Adipose tissue (tissue), 3 donors: ENCODE results near the gene GALNT2. TPM values are rescaled to one million over a fixed set of nuclear protein-coding genes. Genes with fewer than 3 reads are reported as not detected.

Experiments used
- H3K27ac ChIP-seq: one replicate; pipeline ENCODE4 v1.5.1; 2013; ENCODE audit warnings: low read depth, low read length
- WGBS, 3 donors: extraction: QIAGEN DNeasy Blood & Tissue Kit; methylation state at CpG; one replicate each; pipeline ENCODE4 v1.1.7; 2013; 5-methylcytosine and 5-hydroxymethylcytosine counted together
- polyA plus RNA-seq, 3 donors: library from polyadenylated mRNA; stranded (reverse); fragments of 200-250 nt; gene quantifications; one replicate each; pipeline ENCODE4 v1.2.3, GENCODE V29; 2013
- donor health status: healthy with polysubstance abuse.
- donor health status: Bipolar disorder and iron deficiency.
- donor health status: healthy.

The GALNT2 gene
- polyA plus RNA-seq, 3 donors, result 29.1 to 64.5 (median 37.8) TPM

DNA sequence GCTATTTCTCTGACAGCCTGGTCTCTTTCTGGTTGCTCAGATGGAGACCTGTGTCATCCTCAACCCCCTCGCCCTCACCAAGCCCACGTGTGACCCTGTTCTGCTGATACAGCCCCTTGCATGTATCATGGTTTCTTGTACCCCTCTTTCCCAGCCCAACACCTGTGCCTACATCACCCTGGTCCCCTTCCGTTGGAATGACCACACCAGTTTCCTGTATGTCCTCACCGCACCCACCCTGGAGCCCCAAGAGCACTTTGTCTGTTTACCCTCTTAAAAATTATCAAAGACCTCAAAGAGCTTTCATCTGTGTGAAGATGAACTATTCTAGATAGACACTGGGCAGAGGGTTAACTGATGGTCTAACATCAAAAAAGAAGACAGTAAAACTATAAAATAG, 179.5 kb downstream of the GALNT2 start:
- WGBS, 3 donors, result 81 to 94% (median 85%) methylated on average over 4 of the region's 4 CpGs
- H3K27ac ChIP-seq, result no peak overlapping the region

DNA sequence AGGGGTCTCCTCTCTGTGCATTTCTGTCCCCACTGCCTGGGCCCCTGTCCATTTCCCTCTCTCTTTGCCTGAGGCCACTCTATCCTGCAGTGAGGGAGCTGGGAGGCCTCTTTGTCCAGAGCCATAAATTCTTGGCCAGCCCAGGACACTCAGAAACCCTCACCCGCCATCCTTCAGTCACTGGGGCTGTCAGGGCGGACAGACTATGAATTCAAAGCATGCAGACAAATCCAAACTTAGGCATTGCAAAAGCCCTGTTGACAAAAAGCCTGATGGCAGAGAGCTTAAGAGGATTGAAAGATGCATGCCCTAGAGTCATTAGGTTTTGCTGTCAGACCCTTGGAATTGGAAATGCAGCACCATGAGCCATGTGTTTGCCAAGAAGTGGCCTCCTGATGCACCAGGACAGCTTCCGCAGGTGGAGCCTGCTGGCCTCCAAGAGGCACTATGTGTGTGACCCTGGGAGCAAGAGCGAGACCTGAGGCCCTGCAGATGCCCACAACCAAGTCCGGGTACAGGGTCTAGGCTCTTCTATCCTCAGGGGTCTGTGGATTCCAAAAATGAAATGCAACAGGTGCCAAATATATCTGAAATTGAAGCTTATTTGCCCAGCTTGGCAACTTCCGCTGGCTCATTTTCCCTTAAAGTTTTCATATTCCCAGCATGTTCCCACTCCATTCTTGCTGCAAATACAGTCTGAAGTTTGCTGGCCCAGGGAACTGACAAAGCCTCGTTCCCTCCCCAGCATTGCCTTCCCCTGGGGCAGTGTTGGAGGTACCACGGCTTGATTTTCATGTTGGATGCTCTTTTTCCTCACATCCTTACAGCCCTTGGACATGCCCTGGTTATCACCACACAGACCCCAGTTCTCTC, 181.2 kb downstream of the GALNT2 start:
- no peak overlapping the region for H3K27ac ChIP-seq
- 84 to 90% (median 88%) methylated on average over 8 of the region's 8 CpGs for WGBS, 3 donors

DNA sequence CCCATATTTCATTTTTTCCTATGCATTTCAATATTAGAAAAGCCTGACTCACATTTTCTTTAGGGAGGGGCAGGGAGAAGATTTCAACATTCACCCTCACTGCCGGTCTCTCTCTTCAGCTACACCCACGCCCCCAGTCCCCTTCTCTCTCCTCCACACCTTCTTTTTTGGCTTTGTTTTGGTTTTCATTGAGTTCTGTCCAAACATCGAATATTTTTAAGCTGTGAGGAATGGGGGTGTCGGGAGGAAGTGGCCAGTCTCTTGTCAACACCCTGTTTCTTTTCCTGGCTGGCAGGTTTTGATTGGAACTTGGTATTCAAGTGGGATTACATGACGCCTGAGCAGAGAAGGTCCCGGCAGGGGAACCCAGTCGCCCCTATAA, 181.8 kb downstream of the GALNT2 start:
- H3K27ac ChIP-seq, result no peak overlapping the region
- WGBS, 3 donors, result 61 to 78% (median 62%) methylated on average over 7 of the region's 7 CpGs

DNA sequence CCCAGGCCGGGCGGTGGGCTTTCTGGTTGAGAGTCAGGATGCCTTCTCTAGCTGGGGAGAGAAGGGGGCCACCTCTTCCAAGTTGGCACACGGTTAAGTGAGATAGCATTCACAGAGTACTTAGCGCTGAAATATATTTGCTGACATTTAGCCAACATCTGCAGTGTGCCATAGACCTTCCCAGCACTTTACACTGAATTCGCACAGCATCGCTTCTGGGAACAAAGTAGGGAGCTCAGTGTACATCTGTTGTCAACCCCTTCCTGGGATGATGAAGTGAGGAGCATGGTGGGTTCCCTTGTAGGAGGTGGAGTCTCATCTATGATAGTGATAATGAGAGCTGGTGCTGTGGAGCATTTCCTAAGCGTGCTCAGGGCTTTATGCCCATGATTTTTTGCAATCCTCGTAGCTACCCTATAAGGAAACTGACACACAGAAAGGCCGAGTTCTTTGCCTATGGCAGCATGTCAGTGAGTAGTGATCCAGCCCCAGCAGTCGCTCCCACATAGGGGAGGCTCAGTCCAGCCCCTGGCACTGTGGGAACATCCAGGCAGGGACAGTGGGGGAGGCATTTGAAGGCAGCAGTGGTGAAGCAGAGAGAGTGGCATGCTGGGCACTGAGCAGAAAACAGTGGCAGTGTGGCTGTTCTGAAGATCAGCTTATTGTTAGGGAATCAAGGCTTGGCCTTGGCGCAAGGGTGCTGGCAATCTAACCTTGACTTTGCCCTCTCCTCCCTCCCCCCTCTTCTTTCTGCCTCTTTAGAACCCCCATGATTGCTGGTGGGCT, 182.8 kb downstream of the GALNT2 start:
- 69 to 92% (median 88%) methylated on average over 11 of the region's 11 CpGs for WGBS, 3 donors

DNA sequence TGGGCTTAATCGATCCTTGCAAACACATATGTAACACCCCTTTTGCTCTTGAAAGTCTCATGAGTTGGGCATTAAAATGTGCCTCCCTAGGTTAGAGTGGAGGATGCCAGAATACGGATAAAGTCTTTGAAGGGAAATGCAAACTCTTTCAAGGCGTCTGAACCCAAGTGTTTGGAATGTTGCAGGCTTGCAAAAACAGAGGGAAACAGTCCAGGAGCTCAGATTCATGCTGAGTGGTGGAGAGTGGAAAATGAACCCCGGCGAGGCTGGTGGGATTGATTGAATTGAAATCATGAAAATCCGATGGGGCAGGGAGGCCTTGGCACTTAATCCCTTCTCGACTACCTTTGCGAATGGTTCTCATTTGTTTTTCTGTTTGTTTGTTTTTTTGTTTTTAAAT, 183.6 kb downstream of the GALNT2 start:
- no peak overlapping the region for H3K27ac ChIP-seq

More for the DNA sequence above, 182.8 kb downstream of the GALNT2 start:
- no peak overlapping the region for H3K27ac ChIP-seq

DNA sequence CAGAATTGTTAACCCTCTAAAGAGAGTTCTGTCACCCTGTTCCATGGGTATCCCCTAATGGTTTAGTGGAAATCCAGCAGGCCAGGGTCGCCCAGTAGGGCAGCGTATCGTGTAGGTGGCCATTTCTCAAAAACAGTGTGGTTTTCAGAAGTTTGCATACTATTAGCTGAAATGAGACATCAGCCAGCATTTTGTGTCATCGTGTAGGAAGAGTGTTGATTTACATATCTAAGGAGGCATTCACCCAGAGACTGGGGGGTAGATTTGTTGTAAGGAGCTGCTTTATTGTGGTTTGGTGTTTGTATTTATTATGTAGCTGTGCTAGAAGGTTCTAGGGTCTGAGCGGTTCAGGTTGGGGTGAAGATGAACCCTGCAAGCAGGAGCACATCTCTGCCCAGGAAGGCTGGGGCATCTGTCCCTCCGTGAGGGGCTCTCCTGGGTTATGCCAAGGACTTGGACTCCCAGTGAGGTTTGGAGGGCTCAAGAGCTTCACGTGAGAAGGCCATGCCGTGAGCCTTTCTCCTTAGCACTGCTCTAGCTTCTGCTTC, 184.7 kb downstream of the GALNT2 start:
- no peak overlapping the region for H3K27ac ChIP-seq
- WGBS, 3 donors, result 88 to 95% (median 93%) methylated on average over 8 of the region's 8 CpGs

More for the DNA sequence above, 183.6 kb downstream of the GALNT2 start:
- 69 to 74% (median 73%) methylated on average over 8 of the region's 8 CpGs for WGBS, 3 donors

DNA sequence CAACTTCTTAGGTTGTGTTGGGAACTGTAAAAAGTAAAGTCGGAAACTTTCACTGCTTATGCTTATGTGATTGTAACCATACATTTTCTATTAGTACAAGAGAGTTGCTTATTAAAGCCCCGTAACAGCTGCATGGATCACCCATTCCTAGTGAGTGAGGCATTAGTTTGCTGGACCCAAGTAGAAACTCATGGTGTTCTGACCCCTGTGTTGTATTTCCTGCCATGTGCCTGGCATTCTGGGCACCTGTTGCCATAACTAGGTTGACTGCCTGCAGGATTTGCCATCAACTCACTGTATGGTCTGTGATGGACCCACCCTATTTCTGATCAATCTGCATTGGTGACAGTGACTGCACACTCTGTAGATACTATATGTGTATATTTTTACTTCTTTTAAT, 186.1 kb downstream of the GALNT2 start:
- WGBS, 3 donors, result 95 to 98% (median 96%) methylated on average over 2 of the region's 2 CpGs
- no peak overlapping the region for H3K27ac ChIP-seq

DNA sequence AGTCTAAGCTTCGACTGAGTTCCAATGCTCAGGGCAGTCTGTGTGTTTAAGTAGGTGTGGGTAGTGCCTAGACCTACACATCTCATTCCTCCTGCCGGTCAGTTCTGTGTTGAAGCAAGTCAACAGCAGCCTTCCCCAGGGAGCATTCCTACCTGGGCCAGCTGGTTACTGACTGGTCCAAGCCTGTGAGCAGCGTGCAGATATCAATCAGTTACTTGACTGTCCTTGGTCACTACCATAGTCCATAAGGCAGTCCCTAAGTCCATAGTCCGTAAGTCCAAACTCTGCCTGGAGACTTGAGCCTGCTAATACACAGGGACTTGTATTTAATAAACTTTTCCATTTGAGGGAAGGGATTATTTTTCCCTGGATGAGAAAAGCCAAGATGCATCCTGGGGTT, 187.2 kb downstream of the GALNT2 start:
- no peak overlapping the region for H3K27ac ChIP-seq
- WGBS, 3 donors, result 38 to 99% (median 90%) methylated on average over 4 of the region's 4 CpGs

DNA sequence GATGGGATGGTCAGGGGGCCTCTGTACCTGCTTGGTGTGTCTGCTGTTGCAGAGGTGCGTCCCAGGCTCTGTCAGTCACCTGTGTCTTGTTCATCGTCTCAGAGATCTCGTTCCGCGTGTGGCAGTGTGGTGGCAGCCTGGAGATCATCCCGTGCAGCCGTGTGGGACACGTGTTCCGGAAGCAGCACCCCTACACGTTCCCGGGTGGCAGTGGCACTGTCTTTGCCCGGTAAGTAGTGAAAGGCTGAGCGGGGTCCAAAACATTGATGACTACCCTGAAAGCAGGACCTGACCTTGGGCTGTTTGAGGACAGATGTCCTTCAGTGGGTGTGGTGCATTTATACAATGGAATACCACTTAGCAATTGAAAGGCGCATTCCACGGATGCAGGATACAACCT, 188.1 kb downstream of the GALNT2 start:
- WGBS, 3 donors, result 89 to 97% (median 93%) methylated on average over 15 of the region's 15 CpGs
- H3K27ac ChIP-seq, result no peak overlapping the region

DNA sequence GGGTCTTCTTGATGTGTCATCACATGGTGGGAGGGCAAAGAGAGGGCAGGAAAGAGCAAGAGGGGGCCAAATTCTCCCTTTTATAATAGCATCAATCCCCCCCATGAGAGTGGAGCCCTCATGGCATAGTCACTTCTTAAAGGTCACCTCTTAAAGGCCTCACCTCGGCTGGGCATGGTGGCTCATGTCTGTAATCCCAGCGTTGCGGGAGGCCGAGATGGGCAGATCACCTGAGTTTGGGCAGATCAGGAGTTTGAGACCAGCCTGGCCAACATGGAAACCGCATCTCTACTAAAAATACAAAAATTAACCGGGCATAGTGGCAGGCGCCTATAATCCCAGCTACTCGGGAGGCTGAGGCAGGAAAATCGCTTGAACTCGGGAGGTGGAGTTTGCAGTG, 189.0 kb downstream of the GALNT2 start:
- H3K27ac ChIP-seq, result no peak overlapping the region
- 97 to 99% (median 98%) methylated on average over 10 of the region's 10 CpGs for WGBS, 3 donors

DNA sequence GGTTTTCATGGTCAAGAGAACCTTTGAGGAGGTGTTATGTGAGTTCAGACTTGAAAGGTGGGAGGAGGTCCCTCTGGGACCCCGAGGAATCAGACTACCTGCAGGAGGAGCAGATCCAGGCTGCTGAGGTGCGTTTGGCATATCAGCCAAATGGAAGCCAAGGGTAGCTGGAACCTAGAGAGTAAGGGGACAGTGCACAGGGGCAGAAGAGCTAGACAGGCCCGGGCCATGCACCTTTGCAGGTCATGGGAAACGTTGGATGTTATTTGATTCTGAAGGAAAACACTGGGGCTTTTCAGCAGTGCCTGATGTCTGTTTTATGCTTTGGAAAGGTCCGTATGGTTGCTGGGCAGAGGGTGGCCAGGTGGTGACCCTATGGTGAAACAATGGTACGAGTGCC, 189.9 kb downstream of the GALNT2 start:
- H3K27ac ChIP-seq, result no peak overlapping the region
- WGBS, 3 donors, result 86 to 93% (median 91%) methylated on average over 6 of the region's 6 CpGs

DNA sequence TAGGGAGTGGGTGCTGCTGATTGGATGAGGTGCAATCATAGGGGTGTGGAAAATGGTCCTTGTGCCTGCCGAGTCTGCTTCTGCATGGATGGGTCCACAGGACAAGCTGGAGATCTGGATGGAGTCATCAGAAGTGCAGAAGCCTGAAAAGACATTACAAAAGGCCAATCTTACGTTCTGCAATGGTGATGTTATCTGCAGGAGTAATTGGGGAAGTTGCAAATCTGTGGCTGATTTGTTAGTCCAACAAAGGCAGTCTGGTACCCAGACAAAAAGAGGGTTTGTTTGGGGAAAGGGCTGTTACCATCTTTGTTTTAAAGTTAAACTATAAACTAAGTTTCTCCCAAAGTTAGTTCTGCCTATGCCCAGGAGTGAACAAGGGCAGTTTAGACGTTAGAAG, 192.6 kb downstream of the GALNT2 start:
- no peak overlapping the region for H3K27ac ChIP-seq

DNA sequence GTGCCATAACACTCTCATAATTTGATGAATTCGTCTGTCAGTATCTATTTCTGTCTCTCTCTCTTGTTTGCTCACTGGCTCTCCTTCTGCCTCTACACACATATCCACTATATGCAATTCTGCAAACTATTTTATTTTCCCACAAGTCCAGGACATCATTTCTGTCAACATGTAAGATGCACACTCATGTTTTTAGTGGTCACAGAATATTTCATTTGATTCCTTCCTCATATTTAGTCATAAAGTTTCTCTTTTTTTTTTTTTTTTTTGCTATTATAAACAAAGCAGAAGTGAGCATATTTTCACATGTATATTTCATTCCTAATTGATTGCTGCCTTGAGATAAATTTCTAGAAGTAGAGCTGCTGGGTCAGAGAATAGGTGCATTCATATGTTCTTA, 193.8 kb downstream of the GALNT2 start:
- no peak overlapping the region for H3K27ac ChIP-seq
- 45 to 82% (median 79%) methylated on average over 1 of the region's 1 CpG for WGBS, 3 donors

More for the DNA sequence above, 192.6 kb downstream of the GALNT2 start:
- 79 to 83% (median 82%) methylated on average over 3 of the region's 3 CpGs for WGBS, 3 donors

DNA sequence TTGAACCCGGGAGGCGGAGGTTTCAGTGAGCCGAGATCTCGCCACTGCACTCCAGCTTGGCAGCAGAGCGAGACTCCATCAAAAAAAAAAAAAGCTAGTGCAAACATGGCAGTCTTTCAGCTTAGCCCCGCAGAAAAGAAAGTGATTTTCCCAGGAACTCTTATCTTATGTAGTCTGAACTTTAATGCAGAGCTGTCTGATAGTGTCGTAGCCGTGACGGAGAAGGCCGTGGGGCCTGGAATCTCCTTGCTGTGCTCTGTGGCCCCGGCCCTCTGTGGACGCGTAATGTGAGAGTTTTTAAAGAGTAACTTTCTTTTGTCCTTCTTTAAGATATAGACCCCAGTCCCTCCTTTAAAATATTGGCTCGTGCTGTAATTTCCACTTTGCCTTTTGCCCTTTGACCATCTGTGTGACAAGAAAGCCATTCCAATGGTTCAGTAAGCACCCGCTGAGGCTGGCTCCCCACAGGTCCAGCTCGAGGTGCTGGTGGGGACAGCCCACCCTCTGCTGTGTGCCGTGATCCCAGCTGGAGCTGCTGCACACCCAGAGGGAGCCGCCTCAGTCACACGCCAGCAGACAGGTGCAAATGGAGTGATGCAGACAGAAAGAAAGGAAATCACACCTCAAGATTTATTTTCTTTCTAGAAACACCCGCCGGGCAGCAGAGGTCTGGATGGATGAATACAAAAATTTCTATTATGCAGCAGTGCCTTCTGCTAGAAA, 195.1 kb downstream of the GALNT2 start:
- H3K27ac ChIP-seq, result no peak overlapping the region
- WGBS, 3 donors, result 53 to 93% (median 88%) methylated on average over 21 of the region's 21 CpGs

DNA sequence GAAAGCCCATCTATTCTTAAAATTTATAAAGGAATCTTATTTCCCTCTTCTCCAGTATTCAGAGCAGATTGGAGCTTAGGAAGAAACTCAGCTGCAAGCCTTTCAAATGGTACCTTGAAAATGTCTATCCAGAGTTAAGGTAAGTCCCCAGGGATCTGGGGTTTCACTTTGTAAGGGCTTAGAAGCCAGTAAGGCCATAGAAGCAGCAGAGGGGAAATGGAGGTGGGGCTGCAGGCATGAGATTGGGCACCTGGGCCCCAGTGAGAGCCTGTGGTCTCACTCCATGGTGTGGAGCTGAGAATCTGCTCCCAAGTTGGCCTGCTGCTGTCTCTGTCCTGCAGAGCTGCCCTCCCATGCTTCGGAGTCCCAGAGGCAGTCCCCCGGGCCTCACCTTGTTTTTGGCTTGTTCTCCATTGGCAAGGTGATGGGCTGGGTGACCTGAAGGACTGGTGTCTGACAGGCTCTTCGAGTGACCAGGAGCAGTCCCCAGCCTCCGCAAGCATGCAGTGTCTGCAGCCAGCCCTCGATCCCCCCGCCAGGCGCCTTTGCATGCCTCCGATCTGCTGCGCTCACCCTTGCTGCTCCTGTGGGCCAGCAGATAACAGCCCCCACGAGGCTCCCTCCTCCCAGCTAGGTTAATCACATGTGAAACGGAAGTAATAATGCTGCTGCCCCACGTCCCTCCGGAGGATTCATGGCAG, 196.0 kb downstream of the GALNT2 start:
- H3K27ac ChIP-seq, result no peak overlapping the region
- WGBS, 3 donors, result 87 to 91% (median 87%) methylated on average over 13 of the region's 13 CpGs

DNA sequence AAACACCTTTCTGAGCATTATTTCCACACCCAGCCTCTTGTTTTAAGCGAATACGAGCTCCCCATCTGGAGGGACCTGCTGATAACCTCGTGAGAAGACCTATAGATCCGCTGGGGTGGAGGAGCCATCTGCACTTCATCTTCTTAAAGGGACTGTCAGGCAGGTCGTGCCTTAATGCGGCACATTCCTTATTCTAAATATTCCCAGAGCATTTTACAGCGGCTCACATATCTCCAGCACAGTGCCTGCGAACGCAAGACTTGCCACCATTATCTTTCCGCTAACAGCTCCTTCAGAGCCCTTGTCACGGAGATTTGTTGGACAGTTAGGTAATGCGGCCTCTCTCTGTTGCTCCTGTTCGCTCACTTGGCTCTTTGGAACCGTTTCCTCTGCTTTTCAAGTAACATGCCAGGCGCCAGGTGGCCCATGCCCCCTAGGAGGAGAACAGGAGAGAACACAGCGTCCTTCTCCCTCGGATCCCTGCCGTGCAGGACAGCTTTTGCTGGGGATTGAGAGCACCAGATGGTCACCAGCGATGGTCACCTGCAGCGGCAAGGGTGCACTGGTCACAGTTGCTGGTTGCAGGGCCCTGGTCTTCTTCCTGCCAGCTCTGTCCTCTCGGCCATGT, 196.6 kb downstream of the GALNT2 start:
- 83 to 93% (median 91%) methylated on average over 21 of the region's 21 CpGs for WGBS, 3 donors
- H3K27ac ChIP-seq, result no peak overlapping the region

DNA sequence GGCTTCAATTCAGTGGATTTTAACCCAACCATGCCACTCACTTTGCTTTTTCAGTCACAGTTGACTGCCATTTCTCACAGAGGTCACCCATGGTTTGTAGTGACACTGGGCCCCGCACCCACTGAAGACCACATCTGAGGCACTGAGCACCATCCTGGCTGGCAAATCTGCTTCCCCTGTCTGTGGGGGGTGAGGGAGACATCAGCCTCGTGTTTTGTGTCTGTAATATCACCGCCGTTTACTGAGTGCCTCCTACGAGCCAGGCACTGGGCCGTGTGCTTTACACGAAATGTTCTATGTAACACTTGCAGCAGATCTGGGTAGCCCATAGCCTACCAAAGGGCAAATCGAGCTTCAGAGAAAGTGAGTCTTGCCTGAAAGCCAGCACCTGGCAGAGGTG, 197.3 kb downstream of the GALNT2 start:
- WGBS, 3 donors, result 88 to 92% (median 91%) methylated on average over 8 of the region's 8 CpGs
- H3K27ac ChIP-seq, result no peak overlapping the region
